OCI-M2 (cell line): ENCODE data around the gene BLTP3B.

Experiments
- DNase-seq: peaks from one replicate; lab custom pipeline; 2025; ENCODE audit not compliant: unreplicated experiment; lab: John Stamatoyannopoulos, UW

Gene BLTP3B

DNA sequence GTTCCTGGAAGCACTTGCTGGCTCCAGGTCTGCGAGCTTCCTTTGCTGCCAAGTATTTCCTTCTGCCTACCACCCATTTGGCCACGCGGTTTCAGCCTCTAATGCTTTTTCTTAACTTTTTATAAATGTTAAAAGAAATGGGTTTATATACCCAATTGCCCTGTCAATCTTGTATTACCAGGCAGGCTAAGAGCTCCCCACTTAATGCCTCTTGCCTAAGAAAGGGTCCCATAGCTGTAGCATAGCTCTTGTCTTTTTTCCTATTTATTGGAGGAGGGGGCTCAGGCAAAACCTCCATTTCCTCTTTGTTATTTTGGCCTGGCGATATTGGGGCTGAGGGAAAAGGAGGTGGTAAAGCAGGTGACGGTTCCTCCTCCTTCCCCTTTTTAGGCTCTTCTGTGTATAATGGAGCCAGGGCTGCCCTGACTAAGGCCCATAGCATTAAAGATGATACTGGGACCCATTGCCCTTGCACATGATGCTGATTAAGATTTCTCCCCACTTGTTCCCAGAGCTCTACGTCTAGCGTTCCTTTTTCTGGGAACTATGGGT lies 21.6 kb upstream of the BLTP3B start:
- DNase-seq: no peak

DNA sequence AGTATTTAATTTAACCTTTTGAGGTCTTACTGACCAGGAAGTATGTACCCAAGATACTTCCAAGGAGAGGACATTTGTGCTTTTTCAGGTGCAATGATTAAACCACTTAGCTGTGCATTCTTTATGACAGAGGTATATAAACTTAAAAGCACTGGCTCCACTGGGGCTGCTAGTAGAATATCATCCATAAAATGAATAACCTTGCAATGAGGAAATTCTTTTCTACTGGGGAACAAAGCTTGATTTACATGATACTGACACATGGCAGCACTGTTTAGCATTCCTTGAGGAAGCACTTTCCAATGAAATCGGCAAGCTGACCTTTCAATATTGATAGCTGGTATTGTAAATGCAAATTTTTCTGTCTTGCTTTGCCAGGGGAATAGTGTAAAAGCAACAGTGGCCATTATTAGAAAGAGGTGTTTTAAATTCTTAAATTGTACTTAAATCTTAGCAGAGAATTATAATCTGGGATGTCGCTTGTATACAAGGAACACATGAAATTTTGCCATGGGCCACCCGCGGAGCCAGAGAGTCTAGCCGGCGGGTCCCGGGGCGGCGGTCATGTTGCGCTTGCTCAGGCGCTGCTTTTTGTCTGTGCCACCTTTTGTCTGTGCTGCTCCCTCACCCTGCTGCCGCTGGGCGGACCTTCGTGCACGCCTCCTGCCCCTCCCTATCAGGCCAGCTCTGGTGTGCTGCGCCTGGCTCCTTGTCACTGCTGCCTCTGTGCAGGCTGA lies 20.9 kb upstream of the BLTP3B start:
- DNase-seq: no peak

DNA sequence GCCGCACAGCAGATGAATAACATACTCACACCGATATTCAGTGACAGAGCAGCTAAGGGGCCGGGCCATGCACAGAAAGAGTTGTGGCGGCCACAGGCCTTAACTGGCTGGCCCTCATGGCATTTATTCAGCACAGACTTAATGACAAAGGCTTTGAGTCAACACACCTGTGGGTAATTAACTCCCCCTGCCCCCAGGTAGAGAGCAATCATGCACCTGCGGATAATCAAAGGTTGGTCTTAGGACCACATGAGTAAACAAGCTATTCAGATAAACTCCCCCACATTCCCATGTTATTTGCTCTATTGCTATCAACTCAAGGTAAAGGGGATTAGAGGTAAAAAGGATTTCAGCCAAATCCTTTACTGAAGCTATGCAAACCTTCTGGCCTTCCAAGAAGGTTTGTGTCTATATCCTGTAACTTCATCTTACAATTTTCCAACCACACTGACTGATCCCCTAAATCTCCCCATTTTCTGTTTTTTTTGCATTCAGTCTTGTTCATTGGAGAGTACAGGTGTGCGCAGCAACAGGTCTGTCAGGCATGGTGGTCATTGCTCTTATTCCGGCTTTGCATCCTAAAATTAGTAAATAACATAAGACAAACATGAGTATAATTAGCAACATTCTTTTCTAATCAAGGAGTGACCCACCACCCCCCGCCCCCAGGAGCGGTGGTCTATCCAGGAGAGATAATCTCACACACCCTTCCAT lies 16.9 kb upstream of the BLTP3B start:
- DNase-seq: no peak

DNA sequence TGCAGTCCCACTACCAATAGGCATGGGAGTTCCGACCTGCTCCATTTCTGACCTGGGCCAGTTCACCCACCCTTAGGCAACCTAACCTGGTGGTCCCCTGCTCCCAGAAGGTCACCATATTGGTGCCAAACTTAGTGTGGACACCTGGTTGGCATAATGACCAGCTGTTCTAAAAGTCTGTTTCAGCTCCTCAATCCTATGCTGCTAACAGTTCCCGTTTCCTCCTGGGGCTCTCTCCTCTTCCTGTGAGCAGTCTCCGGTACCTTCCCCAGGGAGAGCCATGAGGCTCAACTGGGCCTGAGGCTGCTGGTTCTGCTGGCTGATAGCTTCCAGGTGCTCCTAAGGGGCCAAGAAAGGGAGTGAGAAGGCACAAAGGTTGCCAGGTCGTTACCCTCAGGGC lies 15.9 kb upstream of the BLTP3B start:
- DNase-seq: no peak

DNA sequence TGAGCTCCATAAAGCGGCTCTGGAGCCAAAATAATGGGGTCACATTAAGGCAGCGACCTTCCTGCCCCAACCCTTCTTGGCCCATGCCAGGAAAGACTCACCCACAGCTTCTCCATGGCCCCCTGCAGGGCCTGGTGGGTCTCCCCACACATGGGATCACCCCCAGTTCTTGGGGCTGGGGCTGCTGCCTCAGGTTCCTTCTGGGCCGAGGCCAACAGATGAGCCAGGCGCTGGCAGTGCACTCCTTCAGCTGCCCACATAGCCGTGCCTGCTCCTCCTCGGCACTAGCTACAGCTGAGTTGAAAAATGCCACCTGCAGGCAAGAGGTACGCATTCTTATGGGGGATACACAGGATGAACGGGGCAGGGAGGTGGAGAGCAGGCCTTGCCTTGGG lies 14.8 kb upstream of the BLTP3B start:
- DNase-seq: no peak

DNA sequence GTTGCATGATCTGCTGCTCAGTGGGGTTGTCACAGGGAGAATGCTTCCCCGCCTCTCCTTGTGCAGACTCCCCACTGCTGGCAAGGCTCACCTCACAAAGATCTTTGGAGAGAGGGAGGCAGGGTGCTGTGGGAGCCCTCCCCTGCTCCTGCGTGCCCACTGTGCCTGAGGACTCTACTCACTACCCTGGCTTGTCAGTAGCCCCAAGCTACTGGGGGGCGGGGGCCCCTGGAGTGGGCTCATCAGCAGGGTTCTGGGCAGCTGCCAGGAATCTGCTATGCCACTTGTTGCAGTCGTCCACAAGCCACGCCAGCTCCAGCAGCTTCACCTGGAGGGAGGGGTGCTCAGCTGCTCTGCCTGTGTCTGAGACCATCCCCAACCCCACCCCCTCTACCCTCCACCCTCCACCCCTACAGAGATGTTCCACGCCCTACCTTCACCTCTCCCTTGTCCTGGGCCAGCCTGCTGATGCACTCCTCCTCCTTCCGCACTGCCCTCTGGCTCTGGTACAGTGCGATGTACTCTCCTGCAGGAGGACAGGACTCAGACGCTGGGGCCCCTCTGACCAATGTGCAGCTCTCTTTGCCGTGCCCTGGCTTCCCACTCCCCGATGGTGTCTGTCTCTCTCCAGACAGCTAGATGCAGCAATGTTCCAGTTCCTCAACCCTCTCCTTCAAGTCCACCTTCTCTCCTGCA lies 14.2 kb upstream of the BLTP3B start:
- no peak for DNase-seq

DNA sequence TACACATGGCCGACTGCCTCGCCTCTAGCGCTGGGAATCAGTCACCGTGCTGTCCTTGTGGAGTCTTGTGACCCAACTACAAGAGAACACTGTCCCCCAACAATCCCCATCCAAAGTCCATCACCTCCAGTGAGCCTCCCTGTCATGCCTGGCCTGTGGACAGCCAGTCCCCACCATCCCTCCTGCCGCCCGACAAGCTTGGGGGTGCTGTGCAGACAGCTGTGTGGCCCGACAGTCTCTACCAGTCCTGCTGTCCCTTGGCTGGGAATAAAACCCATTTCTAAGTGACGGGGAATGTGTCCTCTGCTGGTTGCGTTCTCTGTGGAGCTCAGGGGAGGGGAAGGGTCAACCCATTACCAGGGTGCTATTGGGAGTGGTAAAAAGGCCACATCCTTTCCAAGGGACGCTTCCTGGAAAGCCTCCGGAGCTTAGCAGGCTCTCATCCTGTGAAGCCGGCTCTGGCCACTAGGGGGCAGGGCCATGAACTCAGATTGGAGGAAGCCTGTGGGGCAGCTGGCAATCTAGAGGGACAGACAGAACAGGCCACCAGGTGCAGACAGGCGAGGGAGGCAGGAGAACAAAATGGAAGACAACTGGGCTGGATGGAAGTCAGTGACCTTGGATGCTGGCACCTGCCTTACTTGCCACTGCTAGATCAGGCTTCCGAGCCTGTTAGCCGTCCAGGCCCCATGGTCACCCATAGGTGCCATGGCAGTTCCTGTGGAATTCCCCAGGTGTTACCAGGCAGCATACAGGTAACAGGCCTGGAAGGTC lies 12.0 kb upstream of the BLTP3B start:
- no peak for DNase-seq

DNA sequence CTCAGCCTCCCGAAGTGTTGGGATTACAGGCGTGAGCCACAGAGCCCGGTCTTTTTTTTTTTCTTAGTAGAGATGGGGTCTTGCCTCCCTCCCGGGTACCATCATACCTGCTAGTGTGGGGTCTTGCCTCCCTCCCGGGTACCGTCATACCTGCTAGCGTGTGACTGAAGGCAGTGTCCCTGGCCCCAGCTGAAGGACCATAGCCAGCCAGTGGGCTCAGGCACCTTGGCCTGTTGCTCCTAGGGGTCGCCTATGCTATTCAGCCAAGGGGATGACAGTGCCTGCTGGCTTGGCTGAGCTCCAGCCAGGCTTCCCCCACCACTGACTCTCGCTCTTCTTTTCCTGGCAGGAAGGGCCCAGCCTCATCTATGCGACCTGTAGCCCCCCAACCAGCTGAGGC lies 10.5 kb upstream of the BLTP3B start:
- no peak for DNase-seq

DNA sequence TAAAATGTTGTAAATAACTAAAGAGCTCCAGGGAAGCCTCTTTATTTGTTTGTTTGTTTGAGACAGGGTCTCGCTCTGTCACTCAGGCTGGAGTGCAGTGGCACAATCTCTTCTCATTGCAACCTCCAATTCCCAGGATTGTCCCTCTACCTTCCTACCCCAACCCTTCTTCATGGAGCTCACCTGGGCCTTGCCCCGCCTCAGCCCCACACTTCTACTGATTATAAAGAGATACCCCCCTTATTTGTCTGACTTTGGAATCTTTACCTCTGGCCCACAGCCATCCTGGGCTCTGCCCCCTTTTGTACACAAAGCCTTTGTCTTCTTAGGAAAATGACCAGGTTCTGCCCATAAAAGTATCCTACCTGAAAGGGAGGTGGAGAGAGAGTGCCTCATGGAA lies 9.1 kb upstream of the BLTP3B start:
- DNase-seq: no peak

DNA sequence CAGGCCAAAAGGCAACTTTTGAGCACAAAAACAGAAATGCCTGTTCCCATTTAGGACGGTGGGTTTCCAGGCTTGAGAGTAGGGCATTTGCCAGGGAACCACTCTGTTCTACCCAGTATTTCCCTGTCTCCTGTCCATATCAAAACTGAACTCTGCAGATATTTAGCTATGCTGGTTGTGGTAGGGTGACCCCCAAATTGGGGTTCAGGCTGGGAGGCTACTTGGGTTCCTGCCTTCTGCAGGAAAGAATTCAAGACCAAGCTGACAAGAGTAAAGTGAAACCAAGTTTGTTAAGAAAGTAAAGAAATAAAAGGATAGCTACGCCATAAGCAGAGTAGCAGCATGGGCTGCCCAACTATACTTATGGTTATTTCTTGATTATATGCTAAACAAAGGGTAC lies 3.6 kb upstream of the BLTP3B start:
- DNase-seq: no peak

DNA sequence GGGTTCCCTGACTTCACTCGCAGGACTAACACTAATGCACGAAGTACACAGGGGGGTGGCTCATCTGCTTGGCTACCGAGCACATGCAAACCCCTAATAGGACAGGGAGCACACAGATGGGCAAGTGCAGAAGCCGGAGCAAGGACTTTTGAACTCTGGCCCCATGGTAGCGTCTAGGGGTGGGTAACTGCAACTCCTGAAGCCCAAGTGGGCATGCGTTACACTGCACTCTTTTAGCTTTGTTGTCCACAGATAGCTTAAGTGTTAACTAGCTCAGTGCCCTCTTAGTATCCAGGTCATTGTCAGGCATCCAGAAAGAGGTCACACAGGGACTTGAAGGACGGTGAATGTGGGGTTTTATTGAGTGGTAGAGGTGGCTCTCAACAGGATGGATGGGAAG lies 3.0 kb upstream of the BLTP3B start:
- DNase-seq: no peak

DNA sequence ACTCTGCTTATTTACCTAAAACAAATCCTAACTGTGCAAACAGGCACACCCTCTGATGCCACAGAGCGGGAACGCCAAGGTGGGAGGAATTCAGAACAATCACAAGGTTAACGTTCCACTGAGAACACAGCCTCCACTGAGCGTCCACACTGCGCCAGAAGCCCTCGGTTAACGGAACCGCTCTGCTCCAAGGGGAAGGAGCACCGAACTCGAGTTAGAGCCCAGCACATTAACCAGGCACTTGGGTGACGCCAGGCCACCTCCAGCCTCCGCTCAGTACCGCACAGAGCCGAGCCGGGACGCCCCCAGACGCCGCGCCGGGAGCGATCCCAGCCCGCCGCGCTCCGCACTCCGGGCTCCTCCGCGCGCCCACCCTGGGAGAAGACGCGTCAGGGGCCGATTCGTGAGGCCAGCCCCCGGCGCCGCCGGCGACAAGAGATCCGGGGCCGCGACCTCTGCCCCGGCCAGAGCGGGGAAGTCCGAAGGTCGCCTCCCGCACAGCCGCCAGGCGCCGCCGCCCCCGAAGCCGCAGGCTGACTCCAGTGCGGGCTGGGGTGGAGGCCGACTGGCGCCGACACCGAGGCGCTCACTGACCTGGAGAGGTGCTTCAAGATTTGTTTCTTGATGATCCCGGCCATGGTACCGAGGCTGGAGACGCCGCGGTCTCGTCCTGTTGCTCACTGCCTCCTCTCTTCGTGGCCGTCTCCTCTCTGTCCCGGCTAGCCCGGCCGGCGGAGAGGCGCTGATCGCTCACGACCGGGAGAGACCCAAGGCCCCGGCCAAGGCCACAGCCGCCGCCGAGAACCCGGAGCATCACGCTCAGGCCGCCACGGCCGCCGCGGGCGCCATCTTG lies 450 bp downstream of the BLTP3B start:
- DNase-seq: no peak

DNA sequence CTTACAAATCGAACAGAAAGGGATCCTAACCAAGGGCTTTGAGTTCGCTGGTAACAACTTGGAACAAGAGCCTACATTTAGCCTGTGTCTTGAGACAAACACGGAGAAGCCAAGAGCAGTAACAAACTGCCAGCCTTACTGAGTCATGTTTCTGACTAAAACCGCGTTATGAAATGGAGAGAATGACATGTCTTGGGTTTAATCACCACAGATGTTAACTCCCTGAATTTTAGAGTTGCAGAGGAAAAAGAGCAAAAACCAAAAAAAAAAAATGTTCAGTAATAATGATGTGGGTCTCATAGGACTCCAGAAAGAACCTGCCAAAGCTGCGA lies 1.0 kb downstream of the BLTP3B start:
- no peak for DNase-seq

DNA sequence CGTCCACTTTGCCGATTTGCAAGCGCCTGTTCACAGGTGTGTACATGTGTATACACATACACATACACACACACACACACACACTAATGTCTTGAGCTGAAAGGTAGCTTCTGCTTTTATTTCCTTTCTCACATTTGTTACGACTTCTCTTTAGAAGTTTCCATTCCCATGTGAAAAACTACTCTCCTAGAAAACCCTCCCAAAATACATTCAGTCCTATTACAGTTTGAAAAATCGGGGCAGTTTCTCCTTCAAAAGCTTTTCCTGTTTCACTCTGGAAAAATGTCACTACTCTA lies 3.9 kb downstream of the BLTP3B start:
- no peak for DNase-seq

DNA sequence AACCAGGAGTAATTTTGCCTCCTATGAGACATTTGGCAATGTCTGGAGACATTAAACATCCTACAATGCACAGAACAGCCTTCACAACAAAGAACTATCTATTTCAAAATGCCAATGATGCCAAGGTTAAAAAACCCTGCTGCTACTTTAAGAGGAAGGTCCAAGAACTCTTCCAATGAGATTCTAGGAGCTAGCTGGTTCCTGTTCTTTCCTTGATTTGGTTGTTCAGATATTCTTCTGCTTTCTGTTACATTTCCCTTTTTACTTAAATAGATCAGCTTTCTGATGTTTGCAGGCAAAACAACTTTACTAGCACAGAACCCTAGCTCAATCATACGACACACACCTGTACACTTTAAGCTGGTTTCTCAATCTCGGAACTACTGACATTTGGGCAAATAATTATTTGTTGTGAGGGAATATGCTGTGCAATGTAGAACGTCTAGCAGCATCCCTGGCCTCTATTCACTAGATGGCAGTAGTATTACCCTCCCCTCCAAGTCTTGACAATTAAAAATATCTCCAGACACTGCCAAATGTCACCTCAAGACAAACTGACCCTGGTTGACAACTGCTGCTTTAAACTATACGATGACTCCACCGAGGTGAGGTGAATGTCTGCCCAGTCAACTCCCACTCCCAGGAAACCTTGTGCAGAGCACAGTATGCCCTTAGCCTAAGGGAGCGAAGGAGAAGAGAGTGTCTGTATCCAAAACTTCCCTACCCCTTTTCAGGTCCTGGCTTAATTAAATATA lies 4.4 kb downstream of the BLTP3B start:
- no peak for DNase-seq

DNA sequence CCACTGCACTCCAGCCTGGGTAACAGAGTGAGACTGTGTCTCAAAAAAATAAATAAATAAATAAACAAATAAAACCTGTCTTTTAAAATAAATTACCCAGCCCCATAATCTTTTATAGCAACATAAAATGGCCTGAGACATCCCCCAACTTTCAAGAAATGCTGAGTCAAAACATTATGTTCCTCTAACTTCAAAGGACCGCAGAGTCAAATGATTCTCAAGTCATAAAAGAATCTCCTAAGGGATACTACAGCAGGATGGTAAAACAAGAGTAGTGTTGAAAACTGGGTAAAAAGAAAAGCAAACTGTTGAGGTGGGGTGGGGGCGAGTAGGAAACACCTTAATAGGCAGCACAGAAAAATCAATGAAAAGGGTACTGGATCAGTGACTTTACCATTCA lies 9.5 kb downstream of the BLTP3B start:
- DNase-seq: no peak

DNA sequence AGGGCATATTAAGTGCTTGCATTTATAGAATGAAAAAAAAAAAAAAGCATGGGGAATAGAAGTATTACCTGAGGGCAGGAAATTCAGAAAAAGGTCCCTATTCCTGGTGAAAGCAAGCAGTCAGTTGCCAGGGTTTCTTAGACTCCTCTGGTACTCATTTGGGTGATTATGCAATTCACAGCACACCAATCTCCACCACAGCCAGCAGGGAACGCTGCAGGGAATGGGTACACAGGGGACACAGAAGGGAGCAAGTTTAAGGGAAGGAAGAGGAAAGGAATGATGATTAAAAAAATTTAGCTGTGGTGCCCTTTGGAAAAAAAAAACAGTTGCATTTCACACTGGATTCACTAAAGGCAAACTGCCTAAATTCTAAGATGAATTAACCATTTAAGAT lies 14.2 kb downstream of the BLTP3B start:
- no peak for DNase-seq

DNA sequence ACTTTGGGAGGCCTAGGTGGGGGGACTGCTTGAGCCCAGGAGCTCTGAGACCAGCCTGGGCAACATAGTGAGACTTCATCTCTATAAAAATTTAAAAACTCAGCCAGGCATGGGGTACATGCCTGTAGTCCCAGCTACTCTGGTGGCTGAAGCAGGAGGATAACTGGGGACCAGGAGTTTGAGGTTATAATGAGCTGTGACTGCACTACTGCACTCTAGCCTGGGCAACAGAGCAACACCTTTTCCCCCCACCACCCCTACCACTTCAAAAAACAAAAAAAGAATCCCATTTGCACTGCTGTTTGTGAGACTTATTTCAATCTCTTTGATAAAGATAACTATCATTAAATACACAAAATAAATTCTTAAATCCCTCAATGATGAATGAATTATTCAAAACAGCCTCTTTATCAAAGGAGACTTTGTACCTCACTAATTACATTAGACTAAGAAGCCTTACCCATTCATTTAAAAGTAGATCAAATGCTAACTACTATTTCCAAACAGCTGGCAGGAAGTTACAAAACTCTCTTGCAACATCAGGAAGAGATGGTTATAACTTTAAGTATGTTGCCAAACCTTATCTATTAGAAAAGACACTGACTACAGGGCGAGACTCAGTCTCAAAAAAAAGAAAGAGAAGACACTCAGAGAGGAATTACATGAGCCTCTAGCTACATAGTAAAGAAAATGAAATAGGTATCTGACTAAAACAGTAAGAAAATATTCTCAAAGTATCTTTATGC lies 14.7 kb downstream of the BLTP3B start:
- DNase-seq: no peak
